ENCODE data around the gene UBE2E1. TPM values are rescaled to one million over a fixed set of nuclear protein-coding genes. Genes with fewer than 3 reads are reported as not detected.
"Not testable (repeated sequence)": the region's sequence is repeated elsewhere in the genome, so short reads cannot be mapped to it uniquely, and the experiment has no call there.

Gene UBE2E1
- total RNA-seq, 1 donor from 2014 or later: 66.2 TPM

GRCh38 chr3:23877329-23877980 is 71.7 kb downstream of the UBE2E1 start:
- DNase-seq (ENCODE audit: low spot score): no peak

GRCh38 chr3:23879485-23879884 is 73.7 kb downstream of the UBE2E1 start:
- no peak for DNase-seq (ENCODE audit: low spot score)

- DNase-seq (ENCODE audit: low spot score): no peak
These were observed 75.1 kb downstream of the UBE2E1 start for GRCh38 chr3:23880703-23881339.

GRCh38 chr3:23881993-23882392 is 76.2 kb downstream of the UBE2E1 start:
- not testable (repeated sequence) for DNase-seq (ENCODE audit: low spot score)

GRCh38 chr3:23882487-23882918 is 76.7 kb downstream of the UBE2E1 start:
- no peak for DNase-seq (ENCODE audit: low spot score)

GRCh38 chr3:23884481-23884880 is 78.7 kb downstream of the UBE2E1 start:
- no peak for DNase-seq (ENCODE audit: low spot score)

GRCh38 chr3:23885210-23885609 is 79.5 kb downstream of the UBE2E1 start:
- DNase-seq (ENCODE audit: low spot score): no peak

- DNase-seq (ENCODE audit: low spot score): no peak
These were observed 80.6 kb downstream of the UBE2E1 start for GRCh38 chr3:23886311-23886710.

- no peak for DNase-seq (ENCODE audit: low spot score)
These were observed 83.0 kb downstream of the UBE2E1 start for GRCh38 chr3:23888617-23889228.

GRCh38 chr3:23889386-23889785 is 83.6 kb downstream of the UBE2E1 start:
- DNase-seq (ENCODE audit: low spot score): no peak

- DNase-seq (ENCODE audit: low spot score): no peak
These were observed 84.2 kb downstream of the UBE2E1 start for GRCh38 chr3:23889950-23890349.

GRCh38 chr3:23894254-23895061 is 88.7 kb downstream of the UBE2E1 start:
- DNase-seq (ENCODE audit: low spot score): no peak

- DNase-seq (ENCODE audit: low spot score): no peak
These were observed 89.4 kb downstream of the UBE2E1 start for GRCh38 chr3:23895181-23895580.

- DNase-seq (ENCODE audit: low spot score): no peak
These were observed 95.0 kb downstream of the UBE2E1 start for GRCh38 chr3:23900744-23901143.

- DNase-seq (ENCODE audit: low spot score): no peak
These were observed 98.8 kb downstream of the UBE2E1 start for GRCh38 chr3:23904545-23904944.

GRCh38 chr3:23909341-23909740 is 103.6 kb downstream of the UBE2E1 start:
- DNase-seq (ENCODE audit: low spot score): no peak

- no peak for DNase-seq (ENCODE audit: low spot score)
These were observed 105.6 kb downstream of the UBE2E1 start for GRCh38 chr3:23911397-23911796.

GRCh38 chr3:23912335-23912734 is 106.6 kb downstream of the UBE2E1 start:
- DNase-seq (ENCODE audit: low spot score): not testable (repeated sequence)

GRCh38 chr3:23913182-23913581 is 107.4 kb downstream of the UBE2E1 start:
- no peak for DNase-seq (ENCODE audit: low spot score)

- no peak for DNase-seq (ENCODE audit: low spot score)
These were observed 108.4 kb downstream of the UBE2E1 start for GRCh38 chr3:23913873-23914743.

- no peak for DNase-seq (ENCODE audit: low spot score)
These were observed 109.9 kb downstream of the UBE2E1 start for GRCh38 chr3:23915537-23916108.

Measured in mucosa of gallbladder (tissue), 1 donor.